Limb (tissue), 2 donors: ENCODE results near the gene SYT9.

Source experiments
- DNase-seq, 2 donors: peaks; one replicate each; pipeline ENCODE4 v3.0.0-alpha.2; 2016; ENCODE audit errors: extremely low spot score in 2 of 2

Gene SYT9

DNA sequence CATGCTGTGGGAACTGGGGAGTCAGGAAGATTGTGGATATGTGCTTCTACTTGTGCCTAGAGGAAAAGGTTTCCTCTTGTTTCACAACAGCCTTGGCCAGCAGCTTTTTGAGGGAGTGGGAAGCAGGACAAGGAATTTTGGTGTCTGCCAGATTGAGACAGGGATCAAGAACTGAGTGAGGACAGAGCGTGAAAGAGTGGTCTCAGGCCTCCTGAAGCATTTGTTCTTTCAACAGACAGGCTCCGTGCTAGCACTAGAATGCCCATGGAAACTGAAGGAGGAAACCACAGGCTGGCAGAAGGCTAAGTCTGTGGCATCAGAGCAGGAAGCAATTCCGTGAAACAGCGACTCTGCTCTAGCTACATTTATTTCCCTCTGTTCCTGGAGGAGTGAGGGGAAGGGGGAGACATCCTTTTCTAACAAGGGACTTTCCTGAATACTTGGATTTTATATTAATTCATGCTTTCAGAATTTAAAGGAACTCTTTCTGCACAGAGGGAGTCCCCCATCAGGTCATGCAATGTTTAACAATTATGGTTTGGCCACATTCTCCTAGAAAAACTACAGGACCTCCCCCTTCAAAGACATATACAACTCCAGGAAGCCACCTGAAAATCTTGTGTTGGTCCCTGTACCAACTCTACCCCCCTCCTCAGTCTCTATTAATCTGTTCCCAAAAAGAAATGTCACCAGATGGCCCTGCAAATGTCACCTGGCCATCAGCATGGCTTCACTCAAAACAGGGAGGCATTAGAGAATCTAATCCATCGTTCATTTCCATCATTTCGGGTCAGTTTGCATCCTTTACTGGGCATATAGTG is 96.1 kb downstream of the SYT9 start:
- DNase-seq: peak in 1 of 2 donors; percentile 4

DNA sequence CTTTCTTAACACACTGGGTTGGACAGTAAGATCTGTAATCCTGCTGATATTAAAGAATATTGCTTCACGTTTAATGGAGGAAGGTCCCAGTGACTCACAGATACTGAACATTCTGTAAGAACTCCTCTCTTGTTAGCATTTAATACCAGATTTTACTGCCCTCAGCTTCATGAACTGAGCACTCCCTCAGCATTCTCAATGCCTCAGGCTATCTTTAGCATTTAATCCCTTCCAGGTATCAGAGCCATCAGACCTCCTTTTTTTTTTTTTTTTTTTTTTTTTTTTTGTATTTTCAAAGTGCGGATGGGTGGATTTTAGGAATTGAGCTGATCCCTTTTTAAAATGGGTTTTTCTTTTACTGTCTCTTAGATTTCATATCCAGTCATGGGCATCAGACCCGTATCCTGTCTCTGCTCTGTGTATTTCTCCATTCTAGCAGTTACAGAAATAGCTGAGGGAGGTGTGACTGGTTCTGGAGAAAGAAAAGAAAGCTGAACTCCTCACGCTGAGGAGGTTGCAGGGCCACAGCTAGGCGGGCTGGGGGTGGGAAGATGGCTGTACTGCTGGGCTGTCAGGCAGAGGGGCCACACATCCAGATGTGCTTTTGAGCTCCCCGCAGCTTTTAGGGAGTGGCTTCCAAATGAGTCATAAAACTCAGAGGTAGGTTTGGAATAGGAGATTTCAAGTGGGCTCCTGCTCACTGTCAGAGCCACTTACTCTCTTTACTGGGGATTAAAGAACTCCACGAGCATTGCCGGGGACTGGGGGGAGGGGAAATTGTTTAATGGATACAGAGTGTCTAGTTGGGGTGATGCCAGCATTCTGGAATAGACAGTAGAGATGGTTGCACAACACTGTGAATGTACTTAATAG is 97.0 kb downstream of the SYT9 start:
- DNase-seq: peak in 1 of 2 donors; percentile 15

DNA sequence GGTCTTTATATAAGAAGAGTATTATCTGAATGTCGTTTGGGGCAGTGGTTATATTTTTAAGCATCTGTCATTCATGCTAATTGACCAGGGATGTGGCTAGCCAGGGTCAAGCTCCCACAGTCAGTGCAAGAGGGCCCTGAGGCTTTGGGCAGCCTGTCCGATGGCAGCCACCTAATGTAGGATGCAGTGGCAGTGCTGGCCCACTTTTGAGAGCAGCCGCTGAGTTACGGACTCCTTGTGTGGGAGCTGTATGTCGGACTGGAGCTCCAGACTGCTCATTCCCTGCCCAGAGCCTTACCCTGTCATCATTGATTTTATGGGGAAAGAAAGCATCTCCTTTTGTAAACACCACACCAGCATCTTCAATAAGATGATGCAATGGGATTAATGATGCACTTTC is 99.5 kb downstream of the SYT9 start:
- DNase-seq: no peak

DNA sequence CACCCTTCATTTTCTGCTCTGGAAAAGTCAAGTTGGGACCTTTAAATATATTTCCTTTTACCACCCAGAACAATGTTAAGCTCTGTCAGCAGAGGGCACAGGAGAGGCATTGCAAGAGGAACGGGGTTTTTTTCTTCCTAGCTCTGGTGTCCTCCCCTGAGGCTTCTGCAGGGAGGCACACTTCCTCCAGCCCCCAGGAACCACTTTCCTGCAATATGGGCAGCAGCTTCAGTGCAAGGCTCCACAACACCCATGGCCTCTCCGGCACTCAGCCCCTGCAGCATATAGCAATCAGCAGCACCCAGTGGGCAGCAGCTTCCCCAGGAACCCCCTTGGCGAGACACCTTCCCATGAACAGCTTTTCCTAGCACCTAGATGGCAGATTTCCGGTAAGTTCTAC is 101.4 kb downstream of the SYT9 start:
- no peak for DNase-seq

DNA sequence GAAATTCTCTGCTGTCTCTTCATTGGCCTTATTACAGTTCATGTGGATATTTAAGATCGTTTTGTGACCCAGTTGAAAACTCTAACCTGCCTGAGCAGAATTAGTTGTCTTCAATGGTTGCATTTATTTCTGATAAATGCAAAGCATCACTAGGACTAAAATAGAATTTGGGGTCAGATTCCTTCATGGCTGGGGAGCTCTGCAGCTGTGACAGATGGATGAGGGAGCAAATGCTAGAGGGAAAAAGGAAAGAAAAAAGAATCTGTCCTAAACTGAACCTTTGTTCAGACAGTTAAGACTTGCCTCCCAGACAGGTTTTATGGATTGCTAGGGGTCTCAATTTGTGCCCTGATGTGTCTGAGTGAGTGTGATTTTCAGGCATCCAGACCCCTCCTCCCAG is 113.0 kb downstream of the SYT9 start:
- no peak for DNase-seq

DNA sequence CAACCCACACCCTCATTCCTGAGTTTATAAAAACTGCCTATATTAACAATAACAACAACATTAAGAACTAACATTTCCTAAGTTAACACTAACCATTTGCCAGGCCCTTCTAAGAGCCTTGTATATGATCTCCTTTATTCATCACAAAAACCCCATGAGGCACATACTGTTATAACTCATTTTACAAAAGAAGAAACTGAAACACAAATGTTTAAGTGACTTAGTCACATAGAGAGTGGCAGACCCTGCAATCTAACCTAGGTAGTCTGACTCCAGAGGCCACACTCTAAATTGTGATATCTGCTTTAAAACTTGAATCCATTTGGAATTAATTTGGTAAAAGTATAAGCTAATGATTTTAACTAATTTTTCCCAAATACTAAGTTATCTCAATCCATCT is 116.1 kb downstream of the SYT9 start:
- DNase-seq: no peak

DNA sequence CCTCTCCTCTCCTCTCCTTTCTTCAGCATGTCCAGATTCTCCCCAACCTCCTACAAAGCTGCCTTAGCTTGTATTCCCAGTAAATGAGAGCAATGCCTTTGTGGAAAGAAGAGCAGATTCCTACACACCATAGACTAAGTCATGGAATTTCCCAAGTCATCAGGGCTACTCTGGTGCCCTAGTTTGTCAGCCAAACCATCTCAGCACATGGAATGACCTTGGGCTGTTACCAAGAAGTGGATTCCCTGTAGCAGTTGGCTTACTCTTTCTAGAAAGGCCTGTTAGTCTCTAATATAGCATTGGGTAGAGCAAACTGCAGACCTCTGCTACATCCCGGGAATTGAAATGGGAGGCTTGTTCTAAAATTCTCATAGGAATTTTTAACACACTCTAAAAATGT is 124.7 kb downstream of the SYT9 start:
- DNase-seq: no peak

DNA sequence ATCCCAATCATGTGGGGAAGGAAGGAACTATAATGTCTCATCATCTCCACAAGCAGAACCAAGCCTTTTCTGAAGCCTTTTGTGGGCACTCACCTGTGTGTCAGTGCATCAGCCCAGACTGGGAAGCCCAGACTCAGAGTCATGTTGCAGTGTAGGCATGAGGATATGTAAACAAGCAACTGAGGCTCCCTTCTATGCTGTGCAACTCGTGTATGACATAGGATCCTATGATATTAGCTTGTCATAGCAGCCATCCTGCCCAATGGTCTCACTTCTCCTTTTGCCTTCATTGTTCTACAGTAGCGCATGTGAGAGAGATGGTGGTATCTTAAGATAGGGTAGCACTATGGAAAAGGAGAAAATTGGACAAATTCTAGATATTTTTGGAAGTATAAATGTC is 130.2 kb downstream of the SYT9 start:
- no peak for DNase-seq

DNA sequence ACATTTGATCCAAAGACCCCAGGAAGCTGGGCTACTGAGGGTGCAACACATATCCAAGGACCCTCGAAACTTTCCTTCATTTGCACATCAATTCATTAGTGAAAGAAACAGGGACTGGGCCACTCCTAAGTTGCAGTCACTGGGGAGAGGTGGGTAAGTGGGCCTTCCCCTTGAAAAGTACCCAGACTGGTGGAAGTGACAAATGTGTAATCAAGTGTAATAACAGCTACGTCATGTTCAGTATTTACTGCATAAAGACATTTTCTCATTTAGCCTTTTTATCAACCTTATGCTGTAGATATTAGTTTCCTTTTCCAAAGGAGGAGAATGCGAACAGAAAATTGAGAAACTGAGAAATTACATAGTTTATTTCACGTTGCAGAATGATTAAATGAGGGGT is 131.7 kb downstream of the SYT9 start:
- DNase-seq: no peak

DNA sequence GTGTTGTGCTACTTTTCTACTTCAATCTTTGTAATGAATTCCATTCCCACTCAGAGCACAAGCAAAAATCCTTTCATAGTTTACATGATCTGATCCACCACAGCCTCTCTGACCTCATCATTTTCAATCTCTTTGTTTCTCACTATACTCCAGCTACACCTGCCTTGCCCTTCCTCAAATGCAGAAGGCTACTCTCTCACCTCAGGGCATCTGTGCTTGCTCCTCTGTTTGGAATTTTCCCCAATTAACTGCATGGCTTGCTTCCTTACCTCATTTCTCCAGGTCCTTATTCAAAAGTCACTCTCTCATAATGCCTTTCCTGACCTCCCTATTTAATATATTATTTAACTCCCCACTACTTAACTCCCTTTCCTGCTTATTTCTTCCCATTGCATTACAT is 133.0 kb downstream of the SYT9 start:
- no peak for DNase-seq

DNA sequence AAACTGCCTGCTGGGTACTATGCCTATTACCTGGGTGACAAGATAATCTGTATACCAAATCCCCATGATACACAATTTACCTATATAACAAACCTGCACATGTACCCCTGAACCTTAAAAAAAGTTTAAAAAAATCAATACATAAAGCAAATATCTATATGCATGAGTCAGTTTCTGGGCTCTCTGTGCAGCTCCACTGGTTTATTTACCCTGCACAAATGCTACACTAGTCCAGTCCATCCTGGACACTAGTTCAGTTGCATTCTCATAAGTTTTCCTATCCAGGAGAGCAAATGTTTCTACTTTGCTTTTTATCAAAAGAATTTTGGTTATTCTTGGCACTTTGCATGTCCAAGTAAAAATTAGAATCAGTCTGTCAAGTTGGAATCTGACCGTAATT is 133.8 kb downstream of the SYT9 start:
- DNase-seq: no peak

DNA sequence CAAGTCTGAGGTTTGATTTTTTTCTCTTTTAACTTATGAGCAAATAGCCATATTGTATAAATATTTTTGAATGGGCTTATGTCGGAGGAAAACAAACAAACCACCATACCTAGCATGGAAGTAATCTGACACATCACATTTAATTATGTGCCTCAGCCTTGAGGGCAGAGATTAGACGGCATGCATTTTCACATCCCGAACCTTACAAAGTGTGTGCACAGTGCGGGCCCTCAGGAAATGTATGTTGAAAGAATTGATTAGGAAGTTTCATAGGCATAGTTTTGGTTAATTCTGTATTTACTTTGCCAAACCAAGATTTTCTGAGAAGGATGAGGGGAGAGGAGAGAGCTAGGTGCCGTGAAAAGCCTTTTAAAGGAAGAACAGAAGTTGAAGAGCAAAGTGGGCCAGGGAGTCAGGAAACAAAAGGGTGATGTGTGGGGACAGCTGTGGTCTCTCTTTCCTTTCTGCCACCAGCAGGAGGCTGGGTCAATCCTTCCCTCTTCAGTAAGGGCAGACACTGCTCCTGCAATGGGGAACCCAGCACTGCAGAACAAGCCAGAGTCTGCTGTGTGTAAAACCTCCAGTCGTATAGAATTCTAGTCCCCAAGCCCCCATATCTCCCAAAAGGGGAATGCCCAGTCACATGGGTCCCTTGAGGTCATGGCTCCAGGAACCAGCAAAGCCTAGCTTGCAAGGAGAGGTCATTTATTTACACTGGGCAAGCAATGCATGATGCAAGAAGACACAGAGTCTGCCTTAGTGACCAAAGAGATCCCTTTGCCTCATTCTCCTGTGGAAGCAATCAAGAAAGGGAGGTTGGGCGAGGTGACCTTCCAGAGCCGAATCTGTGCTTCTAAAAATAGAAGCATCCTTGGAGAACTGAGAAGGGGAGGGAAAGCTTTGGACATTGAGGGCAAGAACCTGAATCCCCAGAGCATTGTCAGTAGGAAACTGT is 162.5 kb downstream of the SYT9 start:
- DNase-seq: no peak

DNA sequence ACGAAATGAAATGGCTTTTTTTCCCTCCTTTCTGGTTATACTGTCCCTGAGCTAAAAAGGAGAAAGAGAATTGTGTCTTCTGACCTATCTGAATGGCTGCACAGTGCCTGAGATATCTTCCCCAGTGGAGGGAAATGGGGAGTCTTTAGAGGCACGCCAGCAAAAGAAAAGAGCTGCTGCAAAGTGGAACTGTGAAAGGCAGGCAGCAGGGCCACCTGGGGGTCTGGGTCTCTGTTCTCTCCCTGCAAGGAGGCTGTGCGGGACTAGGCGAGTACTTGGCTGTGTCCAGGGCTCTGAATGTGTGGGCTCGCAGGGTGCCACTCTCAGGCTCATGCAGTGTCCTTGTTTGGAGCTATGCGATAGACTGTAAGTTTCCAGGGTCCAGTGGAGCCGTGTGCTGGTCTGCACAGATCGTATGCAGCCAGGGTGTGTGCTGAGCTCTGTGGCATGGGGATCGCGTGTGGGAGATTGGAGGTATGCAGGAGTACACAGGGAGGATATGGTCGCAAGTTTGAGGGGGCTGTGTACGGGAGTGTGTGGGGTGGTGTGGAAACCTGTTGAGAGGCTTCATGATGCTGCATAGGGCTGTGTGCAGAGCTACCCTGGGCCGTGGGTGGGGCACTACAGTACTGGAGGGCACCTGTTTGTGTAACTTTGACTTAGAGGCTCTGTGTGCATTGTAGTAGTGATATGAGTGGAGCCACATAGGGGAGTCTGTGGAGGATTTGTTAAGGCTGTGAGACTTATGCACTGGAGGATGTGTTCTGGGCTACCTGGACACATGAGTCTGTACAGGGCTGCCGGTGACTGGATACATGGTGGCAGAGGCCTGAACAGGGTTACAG is 163.5 kb downstream of the SYT9 start:
- no peak for DNase-seq

DNA sequence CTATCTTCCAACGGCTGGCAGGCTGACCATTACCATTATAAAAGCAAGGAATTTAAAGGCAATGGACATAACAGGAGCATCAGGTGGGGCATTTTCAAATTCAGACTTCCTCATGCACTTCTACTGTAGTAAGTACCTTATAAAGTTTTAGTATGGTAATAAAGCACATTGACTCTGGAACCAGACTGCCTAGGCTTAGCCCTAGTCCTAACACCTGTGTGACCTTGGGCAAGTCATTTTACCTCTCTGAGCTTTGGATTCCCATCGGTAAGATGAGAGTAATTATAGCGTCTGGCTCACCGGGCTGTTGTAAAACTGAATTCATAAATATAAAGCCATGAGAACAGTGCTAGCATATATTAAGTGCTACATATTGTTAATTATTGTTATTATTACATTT is 164.4 kb downstream of the SYT9 start:
- DNase-seq: no peak

DNA sequence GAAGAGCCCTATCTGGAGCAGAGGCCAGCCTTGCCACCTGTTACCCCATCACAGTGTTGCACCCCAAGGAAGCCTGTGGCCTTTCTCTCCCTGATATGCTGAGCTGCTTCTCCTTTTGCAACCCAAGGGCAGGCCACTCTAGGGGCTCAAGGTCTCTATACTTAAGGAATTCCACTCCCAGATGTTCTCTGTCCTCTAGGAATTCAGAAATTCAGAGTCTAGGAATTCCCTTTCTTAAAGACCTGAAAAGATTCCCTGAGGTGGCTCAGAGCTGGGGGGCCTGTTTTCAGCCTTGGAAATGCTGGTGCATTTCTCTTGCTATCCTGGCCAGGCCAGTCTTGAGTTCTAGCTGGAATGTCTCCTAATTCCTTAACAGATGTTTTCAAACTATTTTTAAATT is 165.6 kb downstream of the SYT9 start:
- no peak for DNase-seq

DNA sequence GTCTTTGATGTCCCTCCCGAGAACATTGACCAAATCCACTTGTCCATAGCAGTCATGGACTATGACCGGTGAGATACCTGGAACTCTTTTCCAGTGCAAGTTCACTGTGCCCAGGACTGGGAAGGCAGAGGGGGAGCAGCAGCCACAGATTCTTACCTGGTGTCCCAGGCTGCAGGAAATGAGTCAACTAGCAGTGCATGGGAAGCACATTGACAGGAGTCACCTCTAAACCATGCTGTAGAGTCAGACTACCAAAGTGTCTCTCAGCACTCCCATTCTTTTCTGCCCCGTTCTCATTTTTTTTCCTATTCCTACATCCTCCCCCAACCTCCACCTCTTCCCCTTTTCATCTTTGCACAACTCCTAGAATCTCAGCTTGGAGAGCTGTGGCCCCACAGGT is 166.4 kb downstream of the SYT9 start:
- DNase-seq: no peak

DNA sequence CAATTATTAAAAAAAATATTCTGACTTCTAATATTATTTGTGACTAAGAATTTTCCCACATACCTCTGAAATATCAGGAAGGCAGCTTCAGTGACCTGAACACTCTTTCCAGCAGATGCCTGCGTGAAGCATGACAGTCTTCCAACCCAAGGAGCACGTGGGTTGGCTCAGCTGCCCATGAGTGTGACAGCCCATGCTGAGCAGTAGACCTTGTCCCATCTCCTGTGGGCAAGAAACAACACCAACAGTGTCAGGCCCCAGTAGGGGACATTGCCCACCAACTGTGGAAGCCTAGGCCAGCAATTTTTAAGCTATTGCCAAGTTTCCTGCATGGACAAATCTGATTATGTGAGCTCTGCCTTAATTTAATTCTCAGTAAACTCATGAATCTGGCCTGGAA is 167.2 kb downstream of the SYT9 start:
- no peak for DNase-seq

DNA sequence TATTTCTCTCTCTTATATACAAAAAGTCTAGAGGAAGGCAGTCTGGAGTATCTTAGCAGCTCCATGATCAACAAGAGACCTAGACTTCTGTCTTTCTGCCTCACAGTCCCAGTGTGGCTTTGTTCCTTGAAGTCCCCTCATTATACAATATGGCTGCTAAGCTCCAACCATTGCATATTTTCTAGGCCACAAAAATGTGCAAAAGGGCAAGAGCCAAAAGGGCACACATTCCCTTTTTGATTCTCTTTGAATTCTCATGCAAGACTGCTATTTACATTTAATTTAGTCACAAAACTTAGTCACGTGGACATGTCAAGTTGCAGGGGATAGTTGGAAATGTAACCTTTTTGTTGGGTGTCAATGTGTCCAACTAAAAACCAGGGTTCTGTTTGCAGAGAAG is 169.4 kb downstream of the SYT9 start:
- DNase-seq: no peak

DNA sequence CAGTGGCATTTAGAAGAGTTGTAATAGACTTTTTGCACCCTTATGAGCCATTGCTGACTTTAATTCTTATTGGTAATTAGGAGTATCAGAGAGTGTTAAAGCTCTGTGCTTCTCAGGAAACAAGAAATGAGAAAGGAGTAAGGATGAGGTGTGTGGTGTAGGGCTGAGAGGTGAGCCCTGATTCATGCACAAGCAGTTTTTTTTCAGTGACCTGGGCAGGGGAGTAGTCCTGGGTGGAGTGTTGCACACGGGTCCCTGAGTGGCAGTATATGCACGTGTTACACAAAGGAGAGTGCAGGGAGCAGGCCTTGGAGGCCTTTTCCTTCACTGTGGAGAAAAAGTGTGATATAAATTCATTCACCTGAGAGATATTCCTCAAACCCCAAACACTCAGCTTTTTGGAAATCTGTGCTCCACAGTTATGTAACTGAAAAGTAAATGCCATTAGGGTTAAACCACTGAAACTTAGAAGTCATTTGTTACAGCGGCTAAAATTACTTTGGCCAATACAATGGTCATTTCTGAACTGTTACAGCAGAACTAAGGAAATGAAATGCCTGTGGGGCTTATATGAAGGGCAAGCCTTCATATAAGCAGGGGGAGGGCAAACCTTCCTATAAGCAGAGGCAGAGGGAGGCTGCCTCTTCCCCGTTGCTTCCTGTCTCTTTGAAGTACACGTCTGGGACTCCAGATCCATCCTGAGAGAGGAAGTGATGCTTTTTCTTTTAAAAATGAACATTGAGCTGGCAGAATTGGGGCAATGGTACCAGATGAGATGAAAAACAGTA is 171.0 kb downstream of the SYT9 start:
- no peak for DNase-seq

DNA sequence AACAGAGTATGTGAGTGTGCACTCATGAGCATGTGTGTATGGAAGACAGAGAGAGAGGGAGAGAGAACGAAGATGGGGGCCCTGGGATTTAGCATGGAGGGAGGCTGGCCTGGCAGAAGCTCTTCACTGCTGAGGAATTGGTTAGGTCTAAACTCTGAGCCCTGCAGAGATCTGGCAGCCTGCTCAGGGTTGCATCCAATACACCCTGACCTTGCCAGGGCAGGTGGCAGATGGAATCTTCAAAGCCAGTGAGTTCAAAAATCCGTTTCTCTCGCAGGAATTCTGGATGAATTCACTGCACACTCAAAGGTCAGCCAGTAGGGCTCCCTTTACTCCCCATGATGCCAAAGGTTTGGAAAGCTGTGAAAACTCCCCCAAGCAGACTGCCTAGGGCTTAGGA is 172.2 kb downstream of the SYT9 start:
- DNase-seq: no peak
